GM21381 (cell line): ENCODE data around the gene BBS1.
"Not testable (repeated sequence)": the region's sequence is repeated elsewhere in the genome, so short reads cannot be mapped to it uniquely, and the experiment has no call there.

Experiments
- ATAC-seq: cut with Tn5 transposase; IDR thresholded peaks from one replicate; pipeline ENCODE4 v1.9.1; 2021; ENCODE audit warnings: mild to moderate bottlenecking, moderate library complexity; ENCODE audit not compliant: unreplicated experiment

The BBS1 gene

GRCh38 chr11:66523611-66524010 lies 13.2 kb downstream of the BBS1 start:
- ATAC-seq = no peak

- no peak for ATAC-seq
Measured at GRCh38 chr11:66524304-66525040, 14.0 kb downstream of the BBS1 start.

GRCh38 chr11:66529069-66529468 lies 18.6 kb downstream of the BBS1 start:
- no peak for ATAC-seq

- ATAC-seq = no peak
Measured at GRCh38 chr11:66529655-66530054, 19.2 kb downstream of the BBS1 start.

- ATAC-seq = no peak
Measured at GRCh38 chr11:66530927-66531709, 20.7 kb downstream of the BBS1 start.

GRCh38 chr11:66531841-66532240 lies 21.4 kb downstream of the BBS1 start:
- no peak for ATAC-seq

- no peak for ATAC-seq
Measured at GRCh38 chr11:66532784-66533183, 22.3 kb downstream of the BBS1 start.

GRCh38 chr11:66539170-66539869 lies 28.9 kb downstream of the BBS1 start:
- ATAC-seq = no peak

GRCh38 chr11:66539870-66540213 lies 29.4 kb downstream of the BBS1 start:
- no peak for ATAC-seq

- ATAC-seq = not testable (repeated sequence)
Measured at GRCh38 chr11:66540598-66540997, 30.2 kb downstream of the BBS1 start.

- ATAC-seq = no peak
Measured at GRCh38 chr11:66541892-66542291, 31.5 kb downstream of the BBS1 start.

- ATAC-seq = no peak
Measured at GRCh38 chr11:66542362-66542761, 31.9 kb downstream of the BBS1 start.

- ATAC-seq = no peak
Measured at GRCh38 chr11:66543263-66544107, 33.0 kb downstream of the BBS1 start.

GRCh38 chr11:66544952-66545351 lies 34.5 kb downstream of the BBS1 start:
- ATAC-seq = not testable (repeated sequence)

GRCh38 chr11:66545701-66546367 lies 35.4 kb downstream of the BBS1 start, which contains the start of gene ZDHHC24:
TSS of gene ZDHHC24 (minus strand) at chr11:66546048. CDS start at chr11:66546003, 45 bp downstream.
- ATAC-seq = peak; percentile 82

GRCh38 chr11:66546368-66546965 lies 36.0 kb downstream of the BBS1 start, which contains the start of gene ACTN3:
TSS of gene ACTN3 (plus strand) at chr11:66546903. CDS start at chr11:66546938, 35 bp downstream.
- no peak for ATAC-seq

- no peak for ATAC-seq
Measured at GRCh38 chr11:66546966-66547661, 36.7 kb downstream of the BBS1 start.

- no peak for ATAC-seq
Measured at GRCh38 chr11:66547662-66548009, 37.2 kb downstream of the BBS1 start.

- ATAC-seq = no peak
Measured at GRCh38 chr11:66548041-66548440, 37.6 kb downstream of the BBS1 start.
